GM04504 (cell line): ENCODE measurements around the gene ZC3H12D.

Experiments used
- DNase-seq: peaks from one replicate; pipeline ENCODE4 v3.0.0-alpha.2; 2012; ENCODE audit warnings: low read depth

Gene ZC3H12D

GRCh38 chr6:149409617-149410016, 75.2 kb downstream of the ZC3H12D start:
- DNase-seq: no peak

- peak; percentile 13 for DNase-seq
Observed at GRCh38 chr6:149405823-149406765, 78.7 kb downstream of the ZC3H12D start.

GRCh38 chr6:149403534-149403933, 81.3 kb downstream of the ZC3H12D start:
- DNase-seq: no peak

GRCh38 chr6:149400050-149400449, 84.8 kb downstream of the ZC3H12D start, which contains the start of gene SUMO4:
Gene SUMO4, plus strand, starts transcription at chr6:149400262. Its CDS starts 130 bp downstream, at chr6:149400392.
- no peak for DNase-seq

- no peak for DNase-seq
Observed at GRCh38 chr6:149397384-149397783, 87.4 kb downstream of the ZC3H12D start.
